Sciatic nerve (tissue), 2 donors: Measurements from ENCODE around the gene EPN3. TPM values are rescaled to one million over a fixed set of nuclear protein-coding genes. Genes with fewer than 3 reads are reported as not detected.

Source experiments
- ATAC-seq: fragments of 200-7000 bp; cut with Tn5 transposase; one replicate; pipeline ENCODE4 v1.9.1; 2020; ENCODE audit warnings: mild to moderate bottlenecking, moderate library complexity
- DNase-seq: peaks from one replicate; pipeline ENCODE4 v3.0.0-alpha.2; 2020; ENCODE audit warnings: low spot score
- intact Hi-C: fragments of 100-400 bp; cut with DNase I; formaldehyde crosslinking; loops from one replicate; pipeline ENCODE4 v1.14.2; 2022
- total RNA-seq: library from RNA; stranded (reverse); fragmentation: NEBNext Ultra II Directional; extraction: Animal tissue kit (Norgen Biotek cat#: 25700); gene quantifications from one replicate; pipeline ENCODE4 v1.2.1, GENCODE V29; 2021
- donor health status: DM: no; HTN: no; CAD: no.
- donor health status: DM: no; HTN: no; CAD: no.

EPN3 gene
- total RNA-seq: 0.27 TPM

- DNase-seq: no peak
- intact Hi-C loops: no loop called here
Measured at GRCh38 chr17:50532452-50533024, at the start of gene EPN3. EPN3 (plus strand) TSS chr17:50532735; CDS start chr17:50536557, 3,822 bp downstream.

GRCh38 chr17:50483266-50483665, 49.3 kb upstream of the EPN3 start:
- DNase-seq: no peak
- intact Hi-C loops: loop anchor here (10.0 kb wide), 1 partner anchor 132 kb away; no protein-coding TSS in a partner anchor
- ATAC-seq: no peak

More at GRCh38 chr17:50532452-50533024, at the start of gene EPN3:
- ATAC-seq: peak; percentile 17

GRCh38 chr17:50484386-50485155, 48.0 kb upstream of the EPN3 start:
- no peak for DNase-seq
- ATAC-seq: no peak
- intact Hi-C loops: loop anchor here (10.0 kb wide), 1 partner anchor 130 kb away; no protein-coding TSS in a partner anchor

GRCh38 chr17:50487213-50488096, 45.1 kb upstream of the EPN3 start:
- intact Hi-C loops: loop anchor here (10.0 kb wide), 1 partner anchor 127 kb away; no protein-coding TSS in a partner anchor
- no peak for DNase-seq
- ATAC-seq: no peak

- intact Hi-C loops: loop anchor here (10.0 kb wide), 1 partner anchor 126 kb away; no protein-coding TSS in a partner anchor
- no peak for ATAC-seq
- DNase-seq: no peak
Measured at GRCh38 chr17:50488880-50489279, 43.7 kb upstream of the EPN3 start.

GRCh38 chr17:50491505-50491904, 41.0 kb upstream of the EPN3 start:
- ATAC-seq: peak; percentile 69
- no peak for DNase-seq
- intact Hi-C loops: no loop called here

- DNase-seq (no peak), ATAC-seq (no peak)
- intact Hi-C loops: no loop called here
Measured at GRCh38 chr17:50492214-50492613, 40.3 kb upstream of the EPN3 start.

- DNase-seq (no peak), ATAC-seq (no peak)
- intact Hi-C loops: no loop called here
Measured at GRCh38 chr17:50493744-50494143, 38.8 kb upstream of the EPN3 start.

- intact Hi-C loops: no loop called here
- ATAC-seq: no peak
- no peak for DNase-seq
Measured at GRCh38 chr17:50495217-50495823, 37.2 kb upstream of the EPN3 start.

- intact Hi-C loops: no loop called here
- DNase-seq (no peak), ATAC-seq (no peak)
Measured at GRCh38 chr17:50495918-50496317, 36.6 kb upstream of the EPN3 start.

- no peak for ATAC-seq
- intact Hi-C loops: no loop called here
- no peak for DNase-seq
Measured at GRCh38 chr17:50498021-50498874, 34.3 kb upstream of the EPN3 start.

- DNase-seq: no peak
- ATAC-seq: no peak
- intact Hi-C loops: no loop called here
Measured at GRCh38 chr17:50499270-50499669, 33.3 kb upstream of the EPN3 start.

- intact Hi-C loops: no loop called here
- ATAC-seq (no peak), DNase-seq (no peak)
Measured at GRCh38 chr17:50499721-50500120, 32.8 kb upstream of the EPN3 start.

- intact Hi-C loops: no loop called here
- ATAC-seq: peak; percentile 26
Measured at GRCh38 chr17:50501054-50501453, 31.5 kb upstream of the EPN3 start.

GRCh38 chr17:50502301-50502990, 30.1 kb upstream of the EPN3 start:
- no peak for ATAC-seq
- intact Hi-C loops: no loop called here
- DNase-seq: no peak

More at GRCh38 chr17:50501054-50501453, 31.5 kb upstream of the EPN3 start:
- DNase-seq: no peak

- no peak for DNase-seq
- intact Hi-C loops: no loop called here
- ATAC-seq: no peak
Measured at GRCh38 chr17:50505591-50506130, 26.9 kb upstream of the EPN3 start.

- intact Hi-C loops: no loop called here
- no peak for ATAC-seq
- DNase-seq: no peak
Measured at GRCh38 chr17:50506298-50506697, 26.2 kb upstream of the EPN3 start.
